Stomach smooth muscle (tissue), 2 donors: ENCODE results near the gene HTT-AS.
A peak's percentile ranks its signal among the peaks of the same experiment; 100 is the strongest.
"Not testable (repeated sequence)": the region's sequence is repeated elsewhere in the genome, so short reads cannot be mapped to it uniquely, and the experiment has no call there.

ENCODE experiments used
- H3K27ac ChIP-seq: one replicate; pipeline ENCODE4 v1.7.0; 2013; ENCODE audit warnings: mild to moderate bottlenecking, low read length, inconsistent platforms
- H3K27me3 ChIP-seq, 2 donors: one replicate each; pipeline ENCODE4 v1.7.0; 2013; ENCODE audit warnings: low read length in 2 of 2; ENCODE audit not compliant: insufficient read depth in 2 of 2, control insufficient read depth in 1 of 2
- H3K36me3 ChIP-seq, 2 donors: one replicate each; pipeline ENCODE4 v1.7.0; 2013; ENCODE audit warnings: low read length in 2 of 2; ENCODE audit not compliant: control insufficient read depth in 2 of 2, insufficient read depth in 2 of 2
- H3K4me1 ChIP-seq: one replicate; pipeline ENCODE4 v1.7.0; 2013; ENCODE audit warnings: low read length; ENCODE audit not compliant: control insufficient read depth, insufficient read depth
- H3K4me3 ChIP-seq, 2 donors: one replicate each; pipeline ENCODE4 v1.7.0; 2013; ENCODE audit warnings: low read length in 2 of 2
- H3K9ac ChIP-seq, 2 donors: one replicate each; pipeline ENCODE4 v1.7.0; 2013; ENCODE audit warnings: low read length in 2 of 2, mild to moderate bottlenecking in 1 of 2
- H3K9me3 ChIP-seq, 2 donors: one replicate each; pipeline ENCODE4 v1.7.0; 2013; ENCODE audit warnings: low read length in 2 of 2; ENCODE audit not compliant: control insufficient read depth in 2 of 2
- donor health status: healthy.
- donor health status: Pancreatic carcinoma.

The HTT-AS gene

DNA sequence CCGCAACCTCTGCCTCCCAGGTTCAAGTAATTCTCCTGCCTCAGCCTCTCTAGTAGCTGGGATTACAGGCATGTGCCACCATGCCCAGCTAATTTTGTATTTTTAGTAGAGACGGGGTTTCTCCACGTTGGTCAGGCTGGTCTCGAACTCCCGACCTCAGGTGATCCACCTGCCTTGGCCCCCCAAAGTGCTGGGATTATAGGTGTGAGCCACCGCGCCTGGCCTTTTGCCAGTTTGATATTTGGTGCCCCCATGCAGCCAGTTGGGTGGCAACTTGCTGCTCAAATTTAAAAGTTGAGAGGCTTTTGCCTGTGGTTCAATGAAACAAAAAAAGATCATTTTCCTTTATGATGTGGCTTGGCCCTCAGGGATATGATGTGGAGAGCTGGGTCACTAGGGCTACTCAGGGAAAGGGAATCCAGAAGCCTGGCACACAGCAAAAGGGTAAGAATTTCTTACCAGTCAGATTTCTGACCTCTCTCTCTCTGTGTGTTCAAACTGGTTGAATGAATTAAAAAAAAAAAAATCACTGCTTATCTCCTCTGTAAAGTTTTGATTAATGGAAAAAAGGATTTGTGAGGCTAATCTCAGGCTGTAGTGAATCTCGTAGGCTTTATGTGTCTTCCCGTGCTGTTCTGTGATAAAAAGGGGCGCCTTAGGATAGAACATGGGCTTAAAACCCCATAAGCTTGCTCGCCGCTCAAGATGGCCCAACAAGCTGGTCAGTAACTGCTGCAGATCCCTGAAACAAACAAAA is 23.0 kb downstream of the HTT-AS start:
- not testable (repeated sequence) for H3K27ac ChIP-seq, H3K27me3 ChIP-seq, H3K36me3 ChIP-seq, H3K4me3 ChIP-seq, H3K9me3 ChIP-seq, H3K4me1 ChIP-seq, H3K9ac ChIP-seq

DNA sequence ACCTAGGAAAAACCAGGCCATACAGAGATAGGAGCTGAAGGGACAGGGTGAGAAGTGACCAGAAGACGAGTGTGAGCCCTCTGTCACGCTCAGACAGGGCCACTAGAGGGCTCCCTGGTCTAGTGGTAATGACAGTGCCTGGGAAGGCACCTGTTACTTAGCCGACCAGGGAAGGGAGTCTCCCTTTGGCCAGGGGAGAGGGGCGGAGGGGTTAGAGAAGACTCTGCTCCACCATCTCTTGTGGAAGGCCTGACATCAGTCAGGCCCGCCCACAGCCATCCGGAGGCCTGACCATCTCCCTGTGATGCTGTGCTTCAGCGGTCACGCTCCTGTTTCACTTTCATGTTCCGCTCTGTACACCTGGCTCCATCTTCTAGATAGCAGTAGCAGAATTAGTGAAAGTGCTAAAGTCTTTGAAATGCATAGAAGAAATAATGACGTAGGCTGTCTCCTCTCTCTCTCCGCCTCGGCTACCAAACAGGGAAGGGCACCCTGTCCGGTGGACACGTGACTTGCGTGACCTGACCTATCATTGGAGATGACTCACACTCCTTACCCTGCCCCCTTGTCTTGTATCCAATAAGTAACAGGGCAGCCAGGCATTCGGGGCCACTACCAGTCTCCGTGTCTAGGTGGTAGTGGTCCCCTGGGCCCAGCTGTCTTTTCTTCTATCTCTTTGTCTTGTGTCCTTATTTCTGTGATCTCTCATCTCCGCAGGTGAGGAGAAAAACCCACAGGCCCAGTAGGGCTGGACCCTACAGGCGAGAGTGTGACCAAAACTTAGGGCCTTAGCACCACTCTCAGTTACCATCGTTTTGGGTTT is 26.7 kb downstream of the HTT-AS start:
- Histone ChIP-seq H3K27me3 (no peaks in the 10 kb centered on the region), H3K9ac (no peak overlapping the region), H3K9me3 (no peaks in the 10 kb centered on the region), H3K36me3 (no peaks in the 10 kb centered on the region), H3K4me3 (peak overlapping the region; percentile 54 to 59), H3K27ac (no peak overlapping the region), H3K4me1 (no peaks in the 10 kb centered on the region)

DNA sequence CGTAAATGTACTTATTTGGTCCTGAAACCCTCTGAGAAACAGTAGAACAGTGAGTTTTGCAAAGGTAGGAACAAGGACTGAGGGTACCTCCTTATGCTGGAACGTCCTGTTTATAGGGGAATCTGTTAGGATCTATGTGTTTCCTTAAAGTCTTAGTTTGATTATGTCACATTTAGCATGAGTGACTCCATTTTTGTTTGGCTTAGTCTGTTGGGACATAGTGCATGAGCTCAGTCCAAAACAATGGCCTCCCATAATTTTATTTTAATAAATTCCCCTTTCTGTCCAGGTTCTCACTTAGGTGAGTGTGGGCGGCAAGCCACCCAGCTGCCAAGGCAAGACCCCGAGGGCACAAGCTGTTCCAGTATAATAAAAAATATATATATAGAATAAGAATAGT is 27.7 kb downstream of the HTT-AS start:
- no peak overlapping the region for H3K4me3 ChIP-seq
- no peaks in the 10 kb centered on the region for H3K9me3 ChIP-seq
- H3K27ac ChIP-seq, result no peak overlapping the region
- H3K27me3 ChIP-seq, result peaks cover 0 to 5% of the 10 kb centered on the region in 2 donors
- no peak overlapping the region for H3K9ac ChIP-seq
- peaks cover 6% of the 10 kb centered on the region for H3K4me1 ChIP-seq
- H3K36me3 ChIP-seq, result no peaks in the 10 kb centered on the region

DNA sequence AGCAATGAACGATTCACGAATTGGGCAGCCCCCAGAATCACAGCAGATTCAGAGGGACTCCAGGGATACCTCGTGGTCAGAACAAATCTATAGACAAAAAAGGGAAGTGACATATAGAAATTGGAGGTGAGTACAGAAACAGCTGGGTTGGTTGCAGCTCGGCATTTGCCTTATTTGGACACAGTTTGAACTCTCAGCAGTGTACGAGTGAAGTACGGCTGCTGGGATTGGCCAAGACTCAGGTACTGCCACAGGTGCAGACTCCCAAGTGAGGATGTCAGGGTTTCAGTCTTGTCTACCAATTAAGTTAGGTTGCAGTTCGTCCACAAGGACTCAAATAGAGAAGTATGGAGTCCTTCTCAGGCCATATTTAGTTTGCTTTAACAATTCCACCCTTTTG is 28.2 kb downstream of the HTT-AS start:
- no peak overlapping the region for H3K9ac ChIP-seq
- H3K36me3 ChIP-seq, result no peaks in the 10 kb centered on the region
- peaks cover 0 to 7% of the 10 kb centered on the region in 2 donors for H3K27me3 ChIP-seq
- no peak overlapping the region for H3K27ac ChIP-seq
- H3K9me3 ChIP-seq, result no peaks in the 10 kb centered on the region
- H3K4me1 ChIP-seq, result peaks cover 10% of the 10 kb centered on the region
- H3K4me3 ChIP-seq, result no peak overlapping the region

DNA sequence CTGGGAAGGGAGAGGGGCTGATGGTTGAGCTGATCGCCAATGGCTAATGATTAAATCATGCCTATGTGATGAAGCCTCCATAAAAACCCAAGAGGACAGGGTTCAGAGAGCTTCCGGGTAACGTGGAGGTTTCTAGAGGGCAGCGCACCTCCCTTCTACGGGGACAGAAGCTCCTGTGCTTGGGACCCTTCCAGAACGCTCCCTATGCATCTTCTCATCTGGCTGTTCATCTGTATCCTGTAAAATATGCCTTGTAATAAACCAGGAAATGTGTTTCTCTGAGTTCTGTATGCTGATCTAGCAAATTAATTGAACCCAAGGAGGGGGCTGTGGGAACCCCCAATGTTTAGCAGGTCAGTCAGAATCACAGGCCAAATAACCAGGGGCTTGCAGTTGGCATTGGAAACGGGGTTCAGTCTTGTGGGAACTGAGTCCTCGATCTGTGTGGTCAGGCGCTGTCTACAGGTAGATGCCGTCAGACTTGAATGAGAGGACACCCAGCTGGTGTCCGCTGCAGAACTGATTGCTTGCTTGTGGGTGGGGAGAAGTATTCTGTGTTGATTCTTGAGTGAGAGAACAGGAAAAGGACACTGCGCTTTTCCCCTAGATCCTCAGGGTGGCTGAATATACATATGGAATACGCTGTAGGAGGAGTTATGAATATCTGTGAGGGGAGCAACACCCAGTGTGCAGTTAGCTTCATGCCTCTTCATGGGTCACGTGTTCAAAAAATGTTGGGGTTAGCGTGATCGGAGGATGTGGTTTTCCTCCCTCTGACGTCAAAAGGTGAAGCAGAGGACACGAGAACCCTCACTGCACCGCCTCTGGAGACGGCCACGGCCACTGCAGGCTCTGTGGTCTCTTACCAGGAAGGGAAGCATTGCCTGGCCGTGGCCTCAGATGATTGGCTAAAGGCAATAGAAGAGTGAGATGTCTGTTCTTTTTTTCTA is 29.2 kb downstream of the HTT-AS start:
- Histone ChIP-seq H3K4me1 (peaks cover 14% of the 10 kb centered on the region), H3K27ac (no peak overlapping the region), H3K9me3 (no peaks in the 10 kb centered on the region), H3K4me3 (no peak overlapping the region), H3K27me3 (peaks cover 0 to 7% of the 10 kb centered on the region in 2 donors), H3K9ac (no peak overlapping the region), H3K36me3 (no peaks in the 10 kb centered on the region)

DNA sequence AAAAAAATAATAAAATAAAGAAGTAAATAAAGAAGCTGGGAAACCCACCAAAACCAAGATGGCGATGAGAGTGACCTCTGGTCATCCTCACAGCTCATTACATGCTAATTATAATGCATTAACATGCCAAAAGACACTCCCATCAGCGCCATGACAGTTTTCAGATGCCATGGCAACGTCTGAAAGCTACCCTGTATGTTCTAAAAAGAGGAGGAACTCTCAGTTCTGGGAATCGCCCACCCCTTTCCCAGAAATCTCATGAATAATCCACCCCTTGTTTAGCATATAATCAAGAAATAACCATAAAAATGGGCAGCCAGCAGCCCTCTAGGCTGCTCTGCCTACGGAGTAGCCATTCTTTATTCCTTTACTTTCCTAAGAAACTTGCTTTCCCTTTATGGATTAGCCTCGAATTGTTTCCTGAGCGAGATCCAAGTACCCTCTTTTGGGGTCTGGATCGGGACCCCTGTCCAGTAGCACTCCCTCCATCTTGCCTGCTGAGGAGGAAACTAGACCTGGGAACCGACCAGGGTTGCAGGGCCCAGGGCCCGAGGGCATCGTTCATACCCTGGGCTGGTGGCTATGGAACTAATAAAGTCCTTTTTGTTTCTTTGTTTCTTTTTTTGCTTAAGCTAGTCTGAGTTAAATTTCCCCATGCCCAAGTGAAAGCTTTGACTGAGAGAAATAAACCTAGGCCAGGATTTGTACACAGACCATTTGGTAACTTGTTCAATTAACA is 30.9 kb downstream of the HTT-AS start:
- Histone ChIP-seq H3K9me3 (no peaks in the 10 kb centered on the region), H3K27me3 (peaks cover 0 to 7% of the 10 kb centered on the region in 2 donors), H3K36me3 (no peaks in the 10 kb centered on the region), H3K4me3 (no peak overlapping the region), H3K4me1 (peaks cover 16% of the 10 kb centered on the region), H3K9ac (no peak overlapping the region), H3K27ac (no peak overlapping the region)

DNA sequence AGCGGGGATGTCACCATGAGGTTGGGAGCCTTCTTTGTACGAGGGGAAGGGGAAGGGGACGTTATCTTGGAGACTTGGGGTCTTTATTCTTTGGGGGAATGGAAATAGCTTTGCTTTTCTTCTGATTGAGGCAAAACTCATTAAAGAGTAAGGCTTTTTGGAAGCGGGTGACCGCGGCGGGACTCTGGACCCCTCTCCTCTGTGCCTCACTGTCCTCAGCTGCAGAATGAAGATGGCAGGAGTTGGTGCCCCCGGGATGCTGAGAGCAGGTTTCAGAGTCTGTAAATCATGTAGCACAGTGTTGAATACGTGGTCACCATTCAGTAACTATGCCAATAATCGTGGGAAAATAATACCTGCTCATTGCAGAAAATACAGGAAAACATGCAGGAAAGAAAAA is 32.1 kb downstream of the HTT-AS start:
- Histone ChIP-seq H3K9ac (peak overlapping the region; percentile 29 to 46), H3K27ac (no peak overlapping the region)

DNA sequence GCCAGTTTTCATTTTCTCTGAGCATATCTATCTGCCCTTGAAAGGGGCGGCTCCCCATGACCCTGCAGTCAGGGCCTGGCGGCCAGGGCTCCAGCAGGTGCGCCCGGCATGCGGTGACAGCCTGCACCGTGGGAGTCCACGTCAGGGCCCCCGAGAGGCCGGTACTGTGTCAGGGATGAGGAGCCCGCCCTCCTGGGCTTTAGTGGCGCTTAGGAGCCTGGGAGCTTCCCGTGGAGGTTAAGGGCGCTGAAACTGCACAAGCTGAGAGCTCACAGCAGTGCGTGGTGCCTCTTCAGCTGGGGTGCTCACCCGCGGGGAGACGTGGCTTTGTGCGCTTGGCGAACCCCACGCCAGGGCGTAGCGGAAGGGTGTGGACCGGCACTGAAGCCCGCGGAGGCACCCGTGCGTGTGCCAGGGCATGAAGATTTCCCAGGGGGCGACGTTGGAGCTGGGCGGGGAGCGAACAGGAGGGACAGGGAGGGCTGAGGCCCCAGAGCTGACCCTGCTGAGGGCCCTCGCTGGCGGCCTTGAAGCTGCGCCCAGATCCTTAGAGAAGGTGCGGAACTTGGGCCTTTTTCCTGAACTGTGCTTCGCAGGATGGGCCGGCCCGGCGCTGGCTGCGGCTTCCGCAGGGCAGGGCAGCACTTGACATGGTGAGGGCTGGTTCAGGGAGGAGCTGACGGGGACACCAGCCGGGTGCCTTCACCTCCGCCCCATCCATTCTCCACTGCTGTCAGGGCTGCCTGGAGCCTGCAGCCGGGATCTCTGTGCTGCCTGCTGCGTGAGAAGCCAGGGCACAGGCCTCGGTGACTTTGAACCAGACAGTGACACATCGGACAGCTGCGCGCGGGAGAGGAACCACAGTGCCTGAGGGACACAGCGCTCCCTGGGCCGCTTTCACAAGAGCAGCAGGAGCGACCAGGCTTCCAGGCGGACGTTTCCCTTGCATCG is 32.9 kb downstream of the HTT-AS start:
- no peaks in the 10 kb centered on the region for H3K9me3 ChIP-seq
- peaks cover 30% of the 10 kb centered on the region for H3K4me1 ChIP-seq
- H3K4me3 ChIP-seq, result peak overlapping the region; percentile 60 to 68
- H3K36me3 ChIP-seq, result no peaks in the 10 kb centered on the region
- H3K27me3 ChIP-seq, result peaks cover 0 to 7% of the 10 kb centered on the region in 2 donors
- H3K9ac ChIP-seq, result peak overlapping the region; percentile 46 to 47
- H3K27ac ChIP-seq, result no peak overlapping the region

More for the DNA sequence above, 32.1 kb downstream of the HTT-AS start:
- H3K27me3 ChIP-seq, result peaks cover 0 to 7% of the 10 kb centered on the region in 2 donors
- peaks cover 27% of the 10 kb centered on the region for H3K4me1 ChIP-seq
- H3K9me3 ChIP-seq, result no peaks in the 10 kb centered on the region
- peak overlapping the region; percentile 60 to 68 for H3K4me3 ChIP-seq
- H3K36me3 ChIP-seq, result no peaks in the 10 kb centered on the region

DNA sequence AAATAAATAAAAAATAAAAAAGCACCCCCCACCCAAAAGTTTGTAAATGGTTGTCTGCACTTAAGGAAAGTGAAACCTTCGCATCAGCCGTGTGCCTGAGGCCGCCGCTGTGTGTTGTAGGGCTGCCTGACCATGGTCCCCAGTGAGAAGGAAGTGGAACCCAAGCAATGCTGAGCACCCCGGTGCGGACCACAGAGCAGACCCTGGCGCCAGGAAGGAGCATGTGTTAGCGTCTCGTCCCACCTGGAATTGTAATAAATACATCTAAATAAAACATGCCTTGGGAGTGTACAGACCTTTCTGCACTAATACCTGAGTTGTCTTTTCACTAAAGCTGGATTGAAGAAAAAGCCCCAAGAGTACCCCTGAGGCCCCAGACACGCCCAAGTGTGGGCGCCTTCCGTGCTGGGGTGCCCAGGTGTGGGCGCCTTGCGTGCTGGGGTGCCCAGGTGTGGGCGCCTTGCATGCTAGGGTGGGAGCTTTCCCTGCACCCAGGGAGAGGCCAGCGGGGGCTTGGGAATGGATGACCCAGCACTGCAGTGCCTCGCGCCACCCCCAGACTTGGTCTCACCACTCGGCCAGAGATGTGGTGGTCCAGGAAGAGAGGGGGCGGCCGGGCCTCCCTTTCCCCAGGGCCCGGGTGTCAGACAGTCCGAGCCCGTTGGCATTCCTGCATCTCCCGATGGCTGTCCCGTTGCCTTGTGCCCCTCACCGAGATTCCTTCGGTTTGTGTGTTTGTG is 33.7 kb downstream of the HTT-AS start:
- peak overlapping the region in 1 of 2 donors; percentile 60 for H3K4me3 ChIP-seq
- H3K9me3 ChIP-seq, result no peaks in the 10 kb centered on the region
- H3K27ac ChIP-seq, result no peak overlapping the region
- peak overlapping the region in 1 of 2 donors; percentile 47 for H3K9ac ChIP-seq
- peaks cover 0 to 7% of the 10 kb centered on the region in 2 donors for H3K27me3 ChIP-seq
- no peaks in the 10 kb centered on the region for H3K36me3 ChIP-seq
- peaks cover 30% of the 10 kb centered on the region for H3K4me1 ChIP-seq
